ENCODE measurements around the gene EXOC3.

DNA sequence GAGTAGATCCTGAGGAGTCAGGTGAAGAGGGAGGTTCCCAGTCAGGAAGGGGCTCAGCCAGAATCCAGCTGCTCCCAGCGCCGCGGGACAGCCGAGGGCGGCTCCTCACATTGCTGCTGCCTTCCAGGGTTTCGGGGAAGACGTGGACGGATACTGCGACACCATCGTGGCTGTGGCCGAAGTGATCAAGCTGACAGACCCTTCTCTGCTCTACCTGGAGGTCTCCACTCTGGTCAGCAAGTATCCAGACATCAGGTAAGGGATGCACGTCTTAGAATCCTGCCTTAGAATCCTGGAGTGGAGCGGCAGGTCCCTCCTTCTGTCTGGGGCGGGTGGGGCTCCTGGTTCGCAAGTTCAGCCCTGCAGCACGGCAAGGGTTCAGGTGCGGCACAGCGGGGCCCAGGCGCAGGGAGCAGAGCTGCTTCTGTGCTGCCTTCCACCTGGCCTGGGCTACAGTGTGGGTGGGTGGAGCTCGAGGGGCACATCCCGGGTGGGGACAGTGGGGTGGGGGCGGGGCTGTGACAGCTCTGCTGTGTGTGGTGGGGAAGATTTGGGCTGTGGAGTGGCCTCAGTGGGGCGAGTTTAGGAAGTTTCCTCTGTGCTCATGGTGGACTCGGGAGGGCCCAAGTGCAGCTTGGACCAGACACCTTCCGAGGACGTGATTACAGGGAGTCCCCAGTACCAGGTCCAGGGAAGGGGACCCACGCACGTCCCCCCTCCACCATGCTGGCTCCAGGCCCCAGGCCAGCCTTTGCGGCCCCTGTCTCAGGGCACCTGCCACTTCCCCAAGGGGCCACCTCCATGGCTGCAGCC is 22.8 kb downstream of the EXOC3 start:
- TF ChIP-seq SP1 (IDR thresholded peaks at IDR 0.05; ENCODE audit: low read depth, low read length) (no peak), EZH2 (IDR thresholded peaks at IDR 0.05; ENCODE audit: low read depth, low read length, severe bottlenecking) (no peak), ZNF274 (IDR thresholded peaks at IDR 0.05; ENCODE audit: borderline replicate concordance, extremely low read depth, low read length) (no peak), HDAC2 (IDR thresholded peaks at IDR 0.05; ENCODE audit: borderline replicate concordance in 1 of 2, low read depth in 2 of 2, low read length in 2 of 2) (no peak), POLR2AphosphoS5 (IDR thresholded peaks at IDR 0.05; ENCODE audit: low read depth, low read length) (no peak), FOSL1 (IDR thresholded peaks at IDR 0.05; ENCODE audit: insufficient read depth, low read depth, low read length) (no peak), CEBPB (IDR thresholded peaks at IDR 0.05; ENCODE audit: low read depth, low read length) (no peak), SP2 (IDR thresholded peaks at IDR 0.05; ENCODE audit: low read length) (no peak), HDAC6 (IDR thresholded peaks at IDR 0.05; ENCODE audit: low read depth, low read length) (no peak), TCF12 (IDR thresholded peaks at IDR 0.05; ENCODE audit: low read depth, low read length) (no peak)
